OCI-LY1 (cell line): ENCODE data around the gene TRNAU1AP.
"Not testable (repeated sequence)": the region's sequence is repeated elsewhere in the genome, so short reads cannot be mapped to it uniquely, and the experiment has no call there.

Experiments used
- H2AFZ ChIP-seq: fragments of 200-600 bp; sonication (generic), shearing (Covaris generic); 2 replicates; pipeline ENCODE4 v1.6.0; 2014; ENCODE audit warnings: antibody characterized with exemption, mild to moderate bottlenecking, low read length
- H3F3A ChIP-seq: fragments of 200-600 bp; sonication (generic), shearing (Covaris generic); 2 replicates; pipeline ENCODE4 v1.6.0; 2014; ENCODE audit warnings: mild to moderate bottlenecking, antibody characterized with exemption, low read length, moderate library complexity; ENCODE audit not compliant: insufficient read depth
- H3K27ac ChIP-seq: fragments of 200-600 bp; sonication (generic); 2 replicates; pipeline ENCODE4 v1.5.1; 2014; ENCODE audit warnings: low read length, mixed run types, mild to moderate bottlenecking, low read depth; ENCODE audit not compliant: poor library complexity, severe bottlenecking
- H3K27me3 ChIP-seq: fragments of 200-600 bp; sonication (generic); 2 replicates; pipeline ENCODE4 v1.6.0; 2014; ENCODE audit warnings: antibody characterized with exemption, mild to moderate bottlenecking, low read length, moderate library complexity; ENCODE audit not compliant: insufficient read depth
- H3K36me3 ChIP-seq: fragments of 200-600 bp; sonication (generic); 2 replicates; pipeline ENCODE4 v1.6.1; 2014; ENCODE audit warnings: mild to moderate bottlenecking, antibody characterized with exemption, low read length, moderate library complexity, mixed read lengths; ENCODE audit not compliant: insufficient read depth
- H3K4me1 ChIP-seq: fragments of 200-600 bp; sonication (generic); 2 replicates; pipeline ENCODE4 v1.5.1; 2014; ENCODE audit warnings: mild to moderate bottlenecking, low read length, moderate library complexity; ENCODE audit not compliant: insufficient read depth, severe bottlenecking
- H3K4me2 ChIP-seq: fragments of 200-600 bp; sonication (generic), shearing (Covaris generic); 2 replicates; pipeline ENCODE4 v1.6.1; 2014; ENCODE audit warnings: low read length
- H3K4me3 ChIP-seq: fragments of 200-600 bp; sonication (generic); 2 replicates; pipeline ENCODE4 v1.5.1; 2014; ENCODE audit warnings: low read length, low read depth, mild to moderate bottlenecking, mixed read lengths; ENCODE audit not compliant: poor library complexity, severe bottlenecking
- H3K79me2 ChIP-seq: fragments of 200-600 bp; shearing (Covaris generic); 2 replicates; pipeline ENCODE4 v1.6.1; 2016; ENCODE audit warnings: mixed run types, low read length, mixed read lengths; ENCODE audit not compliant: insufficient read depth
- H3K9ac ChIP-seq: fragments of 200-600 bp; sonication (generic), shearing (Covaris generic); 2 replicates; pipeline ENCODE4 v1.6.1; 2014; ENCODE audit warnings: mild to moderate bottlenecking, low read length, mixed read lengths
- H3K9me2 ChIP-seq: fragments of 200-600 bp; sonication (generic), shearing (Covaris generic); 2 replicates; pipeline ENCODE4 v1.6.1; 2014; ENCODE audit warnings: low read depth, mild to moderate bottlenecking, low read length, mixed read lengths
- H3K9me3 ChIP-seq: fragments of 200-600 bp; shearing (Covaris generic); 2 replicates; pipeline ENCODE4 v1.6.1; 2014; ENCODE audit warnings: low read length, mixed read lengths
- H4K20me1 ChIP-seq: fragments of 200-600 bp; sonication (generic), shearing (Covaris generic); 2 replicates; pipeline ENCODE4 v1.6.0; 2016; ENCODE audit warnings: mild to moderate bottlenecking, low read length; ENCODE audit not compliant: insufficient read depth
- EZH2 ChIP-seq: fragments of 200-600 bp; sonication (generic), shearing (Covaris generic); IDR thresholded peaks from 2 replicates; pipeline ENCODE4 v1.8.0; 2017; ENCODE audit warnings: borderline replicate concordance, mixed run types, mild to moderate bottlenecking, antibody characterized with exemption, low read length, moderate library complexity, mixed read lengths
- TF ChIP-seq, protein P1 (sequence below): fragments of 200-600 bp; sonication (generic), shearing (Covaris generic); IDR thresholded peaks from 2 replicates; pipeline ENCODE4 v1.5.1; 2017; ENCODE audit warnings: mild to moderate bottlenecking, antibody characterized with exemption, low read length, moderate library complexity, mixed read lengths

TRNAU1AP gene

DNA sequence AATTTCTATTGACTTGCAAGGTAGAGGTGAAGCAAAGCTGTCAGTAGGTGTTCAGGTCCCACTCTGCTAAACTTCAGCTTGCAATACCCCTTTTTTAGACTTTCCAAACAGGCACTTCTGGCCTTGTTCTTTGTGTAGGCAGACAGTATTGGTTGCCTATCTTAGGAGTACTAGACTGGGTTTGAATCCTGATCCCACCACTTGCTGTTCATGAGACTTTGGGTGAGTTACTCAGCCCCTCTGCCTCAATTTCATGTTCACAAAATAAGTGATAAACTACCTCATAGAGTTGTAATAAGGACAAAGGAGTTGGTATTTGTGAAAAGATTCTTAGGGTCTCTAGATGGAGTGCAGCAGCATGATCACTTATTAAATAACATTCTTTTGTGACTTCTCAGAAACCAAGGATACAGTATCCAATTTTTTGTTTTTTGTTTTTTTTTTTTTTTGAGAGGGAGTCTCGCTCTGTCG, 41.9 kb upstream of the TRNAU1AP start:
- Histone ChIP-seq H3F3A (peaks cover 45% of the 10 kb centered on the region), H3K4me2 (peak overlapping the region; percentile 96), H3K27ac (peak overlapping the region; percentile 88), H2AFZ (no peak overlapping the region), H3K4me3 (peak overlapping the region; percentile 89), H3K36me3 (peaks cover 84% of the 10 kb centered on the region), H3K9me3 (no peaks in the 10 kb centered on the region), H3K9me2 (no peaks in the 10 kb centered on the region), H3K9ac (no peak overlapping the region; the same call in 1 of the 2 replicates), H3K27me3 (no peaks in the 10 kb centered on the region), H4K20me1 (no peaks in the 10 kb centered on the region), H3K79me2 (peaks cover 23% of the 10 kb centered on the region), H3K4me1 (peaks cover 41% of the 10 kb centered on the region)
- TF ChIP-seq, protein P1, sequence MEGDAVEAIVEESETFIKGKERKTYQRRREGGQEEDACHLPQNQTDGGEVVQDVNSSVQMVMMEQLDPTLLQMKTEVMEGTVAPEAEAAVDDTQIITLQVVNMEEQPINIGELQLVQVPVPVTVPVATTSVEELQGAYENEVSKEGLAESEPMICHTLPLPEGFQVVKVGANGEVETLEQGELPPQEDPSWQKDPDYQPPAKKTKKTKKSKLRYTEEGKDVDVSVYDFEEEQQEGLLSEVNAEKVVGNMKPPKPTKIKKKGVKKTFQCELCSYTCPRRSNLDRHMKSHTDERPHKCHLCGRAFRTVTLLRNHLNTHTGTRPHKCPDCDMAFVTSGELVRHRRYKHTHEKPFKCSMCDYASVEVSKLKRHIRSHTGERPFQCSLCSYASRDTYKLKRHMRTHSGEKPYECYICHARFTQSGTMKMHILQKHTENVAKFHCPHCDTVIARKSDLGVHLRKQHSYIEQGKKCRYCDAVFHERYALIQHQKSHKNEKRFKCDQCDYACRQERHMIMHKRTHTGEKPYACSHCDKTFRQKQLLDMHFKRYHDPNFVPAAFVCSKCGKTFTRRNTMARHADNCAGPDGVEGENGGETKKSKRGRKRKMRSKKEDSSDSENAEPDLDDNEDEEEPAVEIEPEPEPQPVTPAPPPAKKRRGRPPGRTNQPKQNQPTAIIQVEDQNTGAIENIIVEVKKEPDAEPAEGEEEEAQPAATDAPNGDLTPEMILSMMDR = no peak
- TF ChIP-seq EZH2 = no peak

DNA sequence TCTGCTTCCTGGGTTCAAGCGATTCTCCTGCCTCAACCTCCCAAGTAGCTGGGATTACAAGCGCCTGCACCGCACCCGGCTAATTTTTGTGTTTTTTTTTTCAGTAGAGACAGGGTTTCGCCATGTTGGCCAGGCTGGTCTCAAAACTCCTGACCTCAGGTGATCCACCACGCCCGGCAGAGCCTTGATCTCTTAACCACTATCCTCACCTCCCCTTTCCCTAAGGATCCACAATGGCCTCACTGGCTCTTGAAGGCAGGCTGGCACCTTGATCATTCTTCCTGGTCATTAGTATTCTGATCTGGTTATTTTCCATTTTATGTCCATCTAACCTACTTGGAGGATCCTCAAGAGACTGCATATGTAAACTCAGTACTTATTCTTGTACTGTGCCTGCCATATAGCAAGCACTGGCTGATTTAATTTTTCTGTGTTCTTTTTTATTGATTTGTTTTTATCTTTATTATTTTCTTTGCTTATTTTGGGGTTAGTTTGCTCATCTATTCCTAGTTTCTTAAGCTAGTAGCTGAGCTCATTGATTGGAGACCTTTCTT, 40.8 kb upstream of the TRNAU1AP start:
- Histone ChIP-seq H3K4me1 (peaks cover 48% of the 10 kb centered on the region), H3K9ac (no peak overlapping the region), H4K20me1 (no peaks in the 10 kb centered on the region), H3K9me3 (no peaks in the 10 kb centered on the region), H3K4me3 (no peak overlapping the region), H3K9me2 (no peaks in the 10 kb centered on the region), H3K36me3 (peaks cover 73% of the 10 kb centered on the region), H3F3A (peaks cover 51% of the 10 kb centered on the region), H3K27ac (peak overlapping the region; percentile 88), H3K4me2 (no peak overlapping the region), H3K79me2 (peaks cover 12% of the 10 kb centered on the region), H2AFZ (no peak overlapping the region), H3K27me3 (no peaks in the 10 kb centered on the region)
- TF ChIP-seq EZH2 = no peak
- TF ChIP-seq, protein P1 = no peak

DNA sequence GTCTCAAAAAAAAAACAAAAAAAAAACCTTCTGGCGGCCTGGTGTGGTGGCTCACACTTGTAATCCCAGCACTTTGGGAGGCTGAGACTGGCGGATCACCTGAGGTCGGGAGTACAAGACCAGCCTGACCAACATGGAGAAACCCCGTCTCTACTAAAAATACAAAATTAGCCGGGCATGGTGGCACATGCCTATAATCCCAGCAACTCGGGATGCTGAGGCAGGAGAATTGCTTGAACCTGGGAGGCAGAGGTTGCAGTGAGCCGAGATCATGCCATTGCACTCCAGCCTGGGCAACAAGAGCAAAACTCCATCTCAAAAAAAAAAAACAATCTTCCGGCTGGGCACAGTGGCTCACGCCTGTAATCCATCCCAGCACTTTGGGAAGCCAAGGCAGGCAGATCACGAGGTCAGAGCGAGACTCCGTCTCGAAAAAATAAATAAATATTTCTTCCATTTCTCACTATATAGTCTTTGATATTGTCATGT, 38.4 kb upstream of the TRNAU1AP start:
- not testable (repeated sequence) for H3K9me3 ChIP-seq, H3K27me3 ChIP-seq, H3K9me2 ChIP-seq, H3K9ac ChIP-seq, H3K4me3 ChIP-seq, H3K4me2 ChIP-seq, H2AFZ ChIP-seq, H4K20me1 ChIP-seq
- peaks cover 49% of the 10 kb centered on the region for H3K36me3 ChIP-seq
- H3K79me2 ChIP-seq = peaks cover 10% of the 10 kb centered on the region
- H3F3A ChIP-seq = peaks cover 34% of the 10 kb centered on the region
- peaks cover 40% of the 10 kb centered on the region for H3K4me1 ChIP-seq
- H3K27ac ChIP-seq = peak overlapping the region; percentile 55

DNA sequence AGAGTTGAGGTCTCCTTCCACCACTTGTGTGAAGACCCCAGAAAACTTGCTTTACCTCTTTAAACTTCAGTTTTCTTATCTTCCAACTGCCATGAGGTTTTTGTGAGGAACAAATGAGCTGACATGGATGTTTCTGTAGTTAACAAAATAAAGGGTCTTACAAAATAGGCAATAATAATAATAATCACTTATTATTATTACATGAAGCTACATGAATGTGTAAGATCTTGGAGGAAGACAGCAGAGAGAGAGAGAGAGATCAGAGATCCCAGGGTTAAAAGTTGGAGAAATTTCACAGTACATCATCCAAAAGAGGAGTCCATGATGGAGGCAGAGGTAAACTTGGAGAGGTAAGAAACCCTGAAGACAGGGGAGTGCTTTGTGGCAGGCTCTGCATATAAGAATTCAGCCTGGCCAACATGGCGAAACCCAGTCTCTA, 36.3 kb upstream of the TRNAU1AP start:
- no peak overlapping the region for H3K9ac ChIP-seq
- H2AFZ ChIP-seq = no peak overlapping the region
- H4K20me1 ChIP-seq = no peaks in the 10 kb centered on the region
- no peaks in the 10 kb centered on the region for H3K9me3 ChIP-seq
- H3K27me3 ChIP-seq = no peaks in the 10 kb centered on the region
- H3K79me2 ChIP-seq = peaks cover 29% of the 10 kb centered on the region
- peak overlapping the region; percentile 69; the same call in 1 of the 2 replicates for H3K4me2 ChIP-seq
- peaks cover 18% of the 10 kb centered on the region for H3F3A ChIP-seq
- peak overlapping the region; percentile 78 for H3K27ac ChIP-seq
- peaks cover 43% of the 10 kb centered on the region for H3K36me3 ChIP-seq
- TF ChIP-seq, protein P1 = no peak
- no peak for TF ChIP-seq EZH2
- H3K4me3 ChIP-seq = no peak overlapping the region
- H3K4me1 ChIP-seq = peaks cover 42% of the 10 kb centered on the region
- H3K9me2 ChIP-seq = no peaks in the 10 kb centered on the region
